Measurements from ENCODE around the gene KRT14.
"Not testable (repeated sequence)": the region's sequence is repeated elsewhere in the genome, so short reads cannot be mapped to it uniquely, and the experiment has no call there.

Gene KRT14

DNA sequence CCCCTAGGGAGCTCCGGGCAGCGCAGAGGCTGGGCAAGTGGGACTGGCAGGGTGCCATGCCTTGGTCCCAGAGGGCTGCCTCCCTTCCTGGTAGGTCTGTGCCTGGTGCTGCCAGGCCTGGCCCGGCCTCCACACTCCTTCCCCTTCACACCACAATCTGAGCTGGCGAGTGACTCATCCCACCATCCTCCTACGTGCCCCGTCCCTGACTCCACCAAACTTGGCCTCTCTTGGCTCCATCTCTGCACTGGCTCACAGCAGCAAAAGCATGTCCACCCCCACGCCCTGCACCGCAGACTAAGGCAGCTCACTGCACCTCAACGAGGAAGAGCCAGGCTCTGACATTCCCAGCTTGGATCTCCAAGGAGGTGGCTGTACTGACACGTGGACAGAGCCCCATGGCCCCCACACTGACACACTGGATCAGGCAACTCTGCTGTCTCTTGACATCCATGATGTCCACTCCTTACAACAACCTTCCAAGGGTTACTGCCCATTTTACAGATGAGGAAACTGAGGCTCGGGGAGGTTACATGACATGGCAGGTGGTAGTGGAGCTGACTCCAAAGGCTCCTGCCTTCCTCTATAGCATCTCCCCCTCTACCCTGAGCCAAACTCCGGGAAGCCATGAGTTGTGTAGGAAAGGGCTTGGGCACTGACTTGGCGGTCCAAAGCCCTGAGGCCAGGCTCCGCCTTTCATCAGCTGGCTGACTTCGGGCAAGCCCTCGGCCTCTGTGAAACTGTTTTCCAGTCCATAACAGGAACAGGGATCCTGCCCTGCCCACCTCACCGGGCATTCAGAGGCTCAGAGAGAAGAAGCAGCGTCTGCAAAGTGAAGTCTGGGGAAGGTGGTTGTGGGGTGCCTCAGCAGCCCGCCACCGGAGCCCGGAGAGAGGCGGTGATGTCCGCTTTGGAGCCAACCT is 38.5 kb downstream of the KRT14 start:
- DNase-seq (ENCODE audit: low read depth in 3 of 3) = peak; percentile 46 to 77 (median 61)

DNA sequence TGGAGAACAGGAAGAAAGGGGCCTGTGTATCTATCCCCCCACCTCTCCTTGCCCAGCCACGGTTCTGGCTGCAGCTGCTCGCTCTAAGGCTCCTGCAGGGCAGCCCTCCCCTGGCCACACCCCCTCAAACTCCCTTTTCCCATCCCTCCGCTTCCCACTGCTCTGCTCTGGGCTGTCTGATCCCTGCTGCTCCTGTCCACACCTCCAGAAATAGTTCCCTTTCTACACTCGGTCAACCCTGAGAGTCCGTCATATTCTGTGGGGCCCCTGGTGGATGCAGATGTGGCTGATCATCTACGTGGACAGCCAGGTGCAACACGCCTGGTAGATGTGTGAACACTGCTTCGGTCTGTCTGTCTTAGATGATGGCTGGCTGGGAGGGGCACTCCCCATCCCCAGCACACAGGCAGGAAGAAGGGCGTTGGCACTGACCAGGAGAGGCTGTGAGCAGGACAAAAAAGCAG is 39.3 kb downstream of the KRT14 start:
- DNase-seq (ENCODE audit: low read depth in 3 of 3) = no peak

DNA sequence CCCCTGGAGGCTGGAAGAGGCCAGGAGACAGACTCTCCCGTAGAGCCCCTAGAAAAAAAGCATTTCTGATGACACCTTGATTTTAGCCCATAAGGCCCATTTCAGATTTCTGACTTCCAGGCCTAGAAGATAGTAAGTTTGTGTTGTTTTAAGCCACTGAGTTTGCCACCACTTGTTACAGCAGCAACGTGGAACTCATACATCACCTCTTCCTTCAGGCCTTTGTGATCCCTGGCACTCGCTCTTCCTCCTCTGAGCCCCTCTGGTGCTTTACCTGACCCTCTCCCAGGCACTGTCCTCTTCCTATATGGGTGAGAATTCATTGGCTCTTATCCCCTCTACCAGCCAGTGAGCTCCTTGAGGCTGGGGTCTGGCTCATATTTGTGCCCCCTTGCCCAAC is 39.9 kb downstream of the KRT14 start:
- DNase-seq (ENCODE audit: low read depth in 3 of 3) = no peak

DNA sequence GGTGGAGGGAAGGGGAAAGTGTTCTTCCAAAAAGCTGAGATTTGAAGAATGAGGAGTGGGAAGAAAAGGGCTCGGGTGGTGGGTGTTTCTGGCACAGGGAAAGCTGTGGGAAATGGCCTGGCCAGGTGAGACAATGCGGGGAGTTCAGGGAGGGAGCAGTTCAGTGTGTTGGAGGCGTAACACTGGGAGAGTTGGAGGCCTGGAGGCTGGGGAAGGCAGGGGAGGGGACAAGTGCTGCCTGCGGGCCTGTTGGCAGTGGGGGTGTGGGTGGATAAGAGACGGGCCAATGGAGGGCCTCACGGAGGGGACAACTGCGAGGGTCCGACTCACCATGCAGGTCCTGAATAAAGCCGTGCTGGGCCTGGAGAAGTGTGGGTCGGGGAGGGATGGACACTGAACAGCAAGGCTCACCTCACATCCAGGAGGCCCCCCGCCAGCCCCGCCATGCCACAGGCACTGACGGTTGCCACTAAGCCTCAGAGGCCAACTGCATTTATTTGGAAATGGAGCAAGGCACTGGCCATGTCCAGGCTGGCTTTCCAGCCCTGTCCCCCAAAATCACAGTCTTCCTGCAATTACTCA is 40.8 kb downstream of the KRT14 start:
- no peak for DNase-seq (ENCODE audit: low read depth in 3 of 3)

DNA sequence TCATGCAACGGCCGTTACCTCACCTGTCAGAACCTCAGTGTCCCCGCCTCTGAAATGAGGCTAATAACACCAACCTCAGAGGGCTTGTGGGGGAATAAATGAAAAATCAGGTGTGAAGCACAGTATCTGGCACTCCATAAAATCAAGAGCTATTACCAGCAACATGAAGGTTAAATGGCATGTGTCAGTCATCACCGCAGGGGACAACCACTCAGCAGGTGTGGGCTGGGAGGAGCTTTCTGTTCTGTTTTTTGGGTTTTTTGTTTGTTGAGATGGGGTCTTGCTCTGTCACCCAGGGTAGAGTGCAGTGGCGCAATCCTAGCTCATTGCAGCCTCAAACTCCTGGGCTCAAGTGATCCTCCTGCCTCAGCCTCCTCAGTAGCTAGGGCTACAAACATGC is 41.8 kb downstream of the KRT14 start:
- no peak for DNase-seq (ENCODE audit: low read depth in 3 of 3)

DNA sequence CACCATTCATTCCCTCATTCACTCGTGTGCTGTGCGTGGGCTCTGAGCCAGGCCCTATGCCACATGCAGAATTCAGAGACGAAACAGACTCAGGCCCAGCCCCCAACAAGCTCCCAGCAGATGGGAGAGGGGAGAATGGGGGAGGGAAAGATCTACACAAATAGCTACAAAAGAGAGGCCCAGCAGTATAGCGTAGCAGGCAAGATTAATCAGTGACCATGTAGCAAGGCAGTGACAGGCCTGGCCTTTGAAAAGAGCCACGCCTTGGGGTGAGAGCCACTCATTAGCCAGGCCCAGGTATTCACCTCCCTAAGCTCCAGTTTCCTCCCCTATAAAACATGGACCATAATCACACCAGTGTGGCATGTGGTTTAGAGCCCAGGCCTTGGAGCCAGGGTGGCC is 42.2 kb downstream of the KRT14 start:
- no peak for DNase-seq (ENCODE audit: low read depth in 3 of 3)

DNA sequence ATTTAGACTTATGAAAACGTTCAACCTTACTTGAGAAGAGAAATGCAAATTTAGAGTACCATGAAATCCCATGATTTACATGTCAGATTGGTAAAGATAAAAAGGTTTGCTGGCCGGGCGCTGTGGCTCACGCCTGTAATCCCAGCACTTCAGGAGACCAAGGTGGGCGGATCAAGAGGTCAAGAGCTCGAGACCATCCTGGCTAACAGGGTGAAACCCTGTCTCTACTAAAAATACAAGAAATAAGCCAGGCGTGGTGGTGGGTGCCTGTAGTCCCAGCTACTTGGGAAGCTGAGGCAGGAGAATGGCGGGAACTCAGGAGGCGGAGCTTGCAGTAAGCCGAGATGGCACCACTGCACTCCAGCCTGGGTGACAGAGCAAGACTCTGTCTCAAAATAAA is 43.9 kb downstream of the KRT14 start:
- DNase-seq (ENCODE audit: low read depth in 3 of 3) = not testable (repeated sequence)

DNA sequence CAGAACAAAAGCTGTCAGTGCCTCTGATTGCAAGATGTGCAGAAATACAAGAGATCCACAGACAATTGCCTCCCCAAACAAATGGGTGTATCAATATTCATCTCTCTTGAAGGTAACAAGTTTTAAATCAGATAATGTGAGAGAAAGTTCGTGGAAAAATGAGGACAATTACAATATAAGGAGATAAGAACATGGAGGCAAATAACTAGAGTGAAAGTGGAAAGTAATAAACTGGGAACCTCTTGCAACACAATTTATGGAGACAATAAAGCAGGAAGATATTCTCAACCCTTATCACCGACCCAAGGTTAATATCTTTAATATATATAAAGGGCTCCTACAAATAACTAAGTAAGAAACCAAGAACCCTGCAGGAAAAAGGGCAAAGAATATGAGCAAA is 44.3 kb downstream of the KRT14 start:
- DNase-seq (ENCODE audit: low read depth in 3 of 3) = no peak

DNA sequence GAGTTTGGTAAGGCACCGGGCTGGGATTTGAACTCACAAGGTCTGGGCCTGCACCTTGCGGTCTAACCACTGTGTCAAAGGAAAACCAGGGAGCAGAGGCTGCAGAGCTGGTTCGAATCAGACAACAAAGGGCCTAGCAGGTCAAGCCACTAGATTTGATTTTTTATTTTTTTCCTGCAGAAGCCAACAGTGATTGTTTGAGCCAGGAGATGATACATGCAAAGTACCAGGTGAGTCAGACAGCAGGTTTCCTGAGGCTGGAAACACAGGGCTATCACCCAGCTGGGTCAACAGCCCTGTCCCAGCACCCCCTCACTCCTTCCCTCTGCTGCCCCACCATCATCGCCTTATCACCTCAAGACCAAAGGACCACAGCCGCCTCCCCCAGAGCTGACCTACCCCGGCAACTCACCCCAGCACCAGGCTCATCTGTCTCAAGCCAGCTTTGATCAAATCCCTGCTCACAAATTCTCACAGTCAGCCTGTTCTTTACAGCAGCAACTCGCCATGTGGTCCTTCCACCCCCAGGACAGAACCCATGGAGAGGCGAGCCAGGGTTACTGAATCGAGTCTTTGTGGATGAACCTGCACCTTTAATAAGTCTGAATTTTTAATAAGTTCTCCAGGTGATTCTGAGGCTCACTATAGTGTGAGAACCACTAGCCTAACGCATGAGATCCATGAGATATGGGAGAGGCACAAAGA is 45.6 kb downstream of the KRT14 start:
- DNase-seq (ENCODE audit: low read depth in 3 of 3) = no peak

DNA sequence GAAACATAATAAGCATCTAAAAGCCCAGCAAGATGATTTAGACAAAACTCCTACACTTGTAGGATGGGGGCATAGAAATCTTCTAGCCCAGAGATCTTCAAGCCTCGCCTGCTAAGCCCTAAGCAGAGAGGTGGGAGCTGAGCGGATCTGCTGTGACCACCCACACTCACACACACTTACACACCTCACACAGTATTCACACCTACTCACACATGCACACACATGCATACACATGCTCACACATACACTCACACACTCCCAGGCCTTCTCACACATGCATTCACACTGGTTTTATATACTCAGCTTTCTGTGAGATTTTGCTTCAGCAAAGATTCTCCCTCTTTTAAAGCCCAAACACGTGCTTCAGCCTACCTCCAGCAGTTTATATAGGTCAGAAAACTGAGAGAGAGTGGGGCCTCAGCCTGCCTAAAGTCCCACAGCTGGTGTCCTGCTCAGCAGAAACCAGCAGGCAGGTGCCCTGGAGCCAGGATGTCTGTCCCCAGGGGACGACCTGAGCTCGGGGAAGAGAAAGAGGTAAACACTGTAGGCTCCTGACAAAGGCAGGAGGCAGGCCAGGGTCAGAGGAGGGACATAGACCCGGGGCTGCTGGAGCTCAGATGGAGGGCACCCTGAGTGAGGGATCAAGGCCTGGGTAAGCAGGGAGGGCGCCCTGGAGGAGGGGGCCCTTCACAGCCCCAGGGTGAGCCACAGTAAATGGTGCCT is 46.6 kb downstream of the KRT14 start:
- no peak for DNase-seq (ENCODE audit: low read depth in 3 of 3)

DNA sequence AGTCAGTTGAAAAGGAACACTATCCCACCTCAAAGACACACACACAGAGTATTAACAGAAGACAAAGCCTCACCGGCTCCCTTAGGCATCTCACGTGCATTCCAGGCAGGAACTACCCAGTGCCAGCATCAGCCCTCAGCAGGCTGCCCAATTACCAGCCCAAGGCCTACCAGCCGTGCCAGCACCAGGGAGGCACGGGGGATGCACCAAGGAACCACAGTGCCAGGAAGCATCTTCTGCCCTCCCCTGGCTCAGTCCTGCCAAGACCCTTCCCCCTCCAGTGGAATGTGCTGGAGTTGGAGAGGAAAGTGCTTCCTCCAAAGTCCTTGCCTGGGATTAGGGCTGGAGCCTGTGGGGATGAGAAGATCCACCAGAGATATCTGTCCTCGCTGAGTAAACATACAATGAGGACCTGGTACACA is 47.6 kb downstream of the KRT14 start:
- DNase-seq (ENCODE audit: low read depth in 3 of 3) = no peak

DNA sequence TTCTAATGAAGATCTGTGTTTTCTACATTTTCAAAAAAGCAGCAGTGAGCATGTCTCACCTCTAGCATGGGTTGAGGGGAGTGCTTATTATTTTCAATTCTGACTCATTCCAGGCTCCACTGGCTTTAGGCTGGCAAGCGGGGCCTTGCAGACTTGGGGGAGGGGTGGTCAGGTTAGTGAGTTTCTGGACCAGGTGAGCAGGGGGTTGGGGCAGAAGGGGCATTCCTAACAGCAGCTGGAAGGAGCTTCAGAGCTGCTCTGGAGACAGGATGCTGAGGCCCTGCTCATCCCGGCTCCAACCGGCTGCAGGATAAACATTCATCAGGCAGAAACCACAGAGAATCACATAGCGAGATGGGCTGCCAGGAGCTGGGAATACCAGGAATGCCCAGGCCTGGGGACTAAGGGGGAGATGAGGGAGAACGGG is 48.1 kb downstream of the KRT14 start:
- DNase-seq (ENCODE audit: low read depth in 3 of 3) = no peak

DNA sequence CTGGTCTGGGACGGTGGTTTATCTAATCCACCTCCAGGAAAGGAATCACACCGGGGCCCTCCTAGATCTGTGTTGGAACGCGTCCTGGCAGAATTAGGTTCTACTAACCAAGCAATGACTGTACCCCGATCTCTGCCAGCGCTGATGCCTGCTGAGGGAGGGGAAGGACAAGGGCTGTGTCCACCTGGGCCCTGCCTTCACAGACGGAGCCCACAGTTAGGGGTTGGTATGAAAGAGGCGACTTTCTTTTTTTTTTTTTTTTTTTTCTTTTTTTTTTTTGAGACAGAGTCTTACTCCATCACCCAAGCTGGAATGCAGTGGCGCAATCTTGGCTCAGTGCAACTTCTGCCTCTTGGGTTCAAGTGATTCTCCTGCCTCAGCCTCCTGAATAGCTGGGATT is 48.7 kb downstream of the KRT14 start:
- DNase-seq (ENCODE audit: low read depth in 3 of 3) = no peak

DNA sequence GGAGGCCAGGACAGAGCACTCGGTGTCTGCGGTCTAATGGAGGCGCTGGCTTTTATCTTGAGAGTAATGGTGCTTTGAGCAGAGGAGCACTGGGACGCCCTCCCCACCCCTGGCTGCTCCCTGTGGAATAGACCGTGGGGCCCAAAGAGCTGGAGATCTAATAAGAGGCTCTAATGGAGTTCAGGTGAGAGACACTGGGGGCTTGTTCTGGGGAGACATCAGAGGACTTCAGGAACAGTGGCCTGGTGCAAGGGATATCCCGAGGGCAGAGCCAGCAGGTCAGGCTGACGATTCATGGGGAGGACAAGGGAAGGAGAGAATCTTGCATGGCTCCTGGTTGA is 49.1 kb downstream of the KRT14 start:
- no peak for DNase-seq (ENCODE audit: low read depth in 3 of 3)

DNA sequence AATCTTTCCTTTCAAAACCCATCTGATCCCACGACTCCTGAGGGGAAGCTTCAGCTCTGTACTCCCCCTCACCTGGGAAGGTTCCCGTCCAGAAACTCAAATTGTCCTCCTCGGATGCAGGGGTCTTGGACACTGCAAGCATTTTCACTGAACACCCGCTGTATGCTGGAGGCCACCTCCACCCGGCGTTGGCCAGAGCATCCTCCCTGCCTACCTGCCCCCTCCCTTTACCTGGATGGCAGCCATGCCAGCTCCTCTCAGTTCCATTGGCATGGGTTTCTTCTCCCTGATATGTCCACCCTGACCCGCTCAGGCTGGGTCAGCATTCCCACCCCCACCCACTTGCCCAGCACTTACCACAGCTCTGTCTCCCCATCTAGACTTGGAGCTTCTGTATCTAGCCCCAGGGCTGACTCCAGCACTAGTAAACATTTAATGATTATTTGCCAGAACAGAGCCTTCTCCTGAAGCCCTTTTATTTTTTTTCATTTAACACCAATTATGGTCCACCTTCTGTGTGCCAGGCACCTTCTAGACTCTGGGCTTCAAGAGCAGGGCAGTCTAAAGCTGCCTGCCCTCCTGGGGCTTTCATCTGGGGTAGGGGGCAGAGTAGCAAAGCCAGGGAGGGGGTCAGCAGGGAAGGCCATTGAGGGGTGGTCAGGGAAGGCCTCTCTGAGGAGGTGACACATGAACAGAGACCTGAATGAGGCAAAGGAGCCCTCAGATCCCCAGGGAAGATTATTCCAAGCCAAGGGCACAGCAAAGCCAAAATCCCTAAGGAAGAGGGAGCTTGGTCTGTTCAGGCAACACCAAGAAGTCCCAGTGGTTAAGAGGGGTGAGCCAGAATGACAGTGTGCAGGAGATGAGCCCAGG is 49.7 kb downstream of the KRT14 start:
- DNase-seq (ENCODE audit: low read depth in 3 of 3) = no peak

DNA sequence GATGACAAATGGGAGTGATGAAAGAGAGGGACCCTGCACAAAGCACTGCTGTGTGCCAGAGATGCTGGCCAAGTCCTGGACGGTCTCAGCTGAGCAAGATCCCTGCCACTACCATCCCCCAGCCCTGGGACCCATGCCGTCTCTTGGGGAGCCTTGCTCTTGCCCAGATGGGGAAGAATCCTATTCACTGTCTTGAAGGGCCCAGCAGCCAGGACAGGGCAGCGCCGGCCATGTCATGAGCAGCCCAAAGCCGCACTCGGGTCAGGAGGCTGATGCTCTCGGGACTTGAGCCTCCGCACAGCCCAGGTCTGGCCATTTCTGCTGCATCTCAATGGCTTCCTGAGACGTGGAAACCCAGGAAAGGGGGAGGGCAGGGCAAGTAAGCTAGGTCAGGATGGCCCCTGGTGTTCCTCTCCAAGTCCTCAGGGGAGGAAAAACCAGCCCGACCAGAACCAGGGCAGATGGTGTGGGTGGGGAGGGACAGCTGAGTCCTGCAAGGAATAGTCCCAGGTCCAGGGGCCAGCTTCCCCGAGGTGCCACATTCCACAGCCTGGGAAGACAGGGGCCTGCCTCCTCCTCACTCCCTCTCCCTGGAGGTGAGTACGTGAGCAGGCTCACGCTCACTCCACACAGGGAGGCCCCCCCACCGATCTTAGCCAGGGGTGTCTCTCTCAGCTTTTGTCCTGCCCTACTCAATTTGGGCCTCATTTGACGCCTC is 50.8 kb downstream of the KRT14 start:
- DNase-seq (ENCODE audit: low read depth in 3 of 3) = no peak

DNA sequence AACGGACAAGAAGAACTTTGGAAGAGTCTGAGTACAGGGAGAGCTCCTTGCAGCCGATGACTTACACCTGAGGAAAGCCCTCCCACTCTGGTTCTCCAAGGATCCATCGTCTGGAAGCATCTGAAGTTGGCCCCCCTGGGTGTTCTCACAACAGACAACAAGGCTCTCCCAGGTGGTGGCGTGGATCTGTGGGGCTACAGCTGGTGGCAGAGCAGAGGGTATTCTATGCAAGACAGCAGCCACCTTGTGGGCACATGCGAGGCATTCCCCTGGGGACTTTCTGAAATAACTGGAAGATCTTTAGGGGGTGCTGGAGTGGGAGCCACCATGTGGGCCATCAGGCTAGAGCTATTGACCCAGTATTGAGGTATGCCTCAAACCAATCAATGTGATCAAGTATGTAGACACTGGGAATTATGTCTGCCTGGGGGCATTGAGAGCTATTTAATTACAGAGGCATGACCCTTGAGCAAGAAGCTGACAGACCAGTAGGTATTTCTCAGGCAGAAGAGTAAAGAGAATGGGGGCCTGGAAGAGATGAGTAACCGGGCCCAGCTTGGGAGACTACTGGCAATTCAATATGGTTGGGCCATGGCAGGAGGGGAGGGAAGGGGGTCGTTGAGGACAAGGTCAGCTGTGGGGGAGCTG is 51.7 kb downstream of the KRT14 start:
- no peak for DNase-seq (ENCODE audit: low read depth in 3 of 3)

DNA sequence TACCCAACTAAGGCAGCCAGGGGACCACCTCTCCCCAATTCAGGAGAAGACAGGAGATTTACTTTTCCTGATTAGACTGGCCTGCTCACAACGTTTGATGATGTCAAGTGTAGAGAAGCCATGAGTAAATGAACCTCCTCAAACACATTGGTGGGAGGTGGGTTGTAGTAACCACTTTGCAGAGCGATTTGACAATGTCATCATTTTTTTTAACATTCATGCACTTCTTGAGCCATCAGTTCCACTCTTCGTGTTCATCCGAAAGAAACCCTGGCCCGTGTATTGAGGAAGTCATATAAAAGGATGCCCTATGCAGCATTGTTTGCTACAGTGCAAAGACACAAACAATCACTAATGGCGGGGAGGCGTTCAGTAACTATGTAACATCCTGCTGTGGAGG is 53.1 kb downstream of the KRT14 start:
- no peak for DNase-seq (ENCODE audit: low read depth in 3 of 3)

DNA sequence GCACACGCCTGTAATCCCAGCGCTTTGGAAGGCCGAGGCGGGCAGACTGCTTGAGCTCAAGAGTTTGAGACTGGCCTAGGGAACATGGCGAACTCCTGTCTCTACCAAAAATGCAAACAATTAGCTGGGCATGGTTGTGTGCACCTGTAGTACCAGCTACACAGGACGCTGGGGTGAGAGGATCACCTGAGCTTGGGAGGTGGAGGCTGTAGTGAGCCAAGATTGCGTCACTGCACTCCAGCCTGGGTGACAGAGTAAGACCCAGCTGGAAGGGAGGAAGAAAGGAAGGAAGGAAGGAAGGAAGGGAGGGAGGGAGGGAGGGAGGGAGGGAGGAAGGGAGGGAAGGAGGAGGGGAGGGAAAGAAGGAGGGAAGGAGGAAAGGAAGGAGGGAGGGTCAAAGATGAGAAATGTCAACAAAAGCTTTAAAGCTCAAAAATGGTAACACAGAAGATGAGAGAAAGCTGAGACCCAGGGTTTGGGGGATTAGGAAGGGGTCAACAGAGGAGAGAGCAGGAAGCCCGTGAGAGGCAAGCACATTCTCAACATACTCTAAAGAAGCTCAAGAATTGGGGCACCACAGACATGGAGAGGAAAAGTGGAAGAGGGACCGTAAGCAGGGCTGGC is 53.6 kb downstream of the KRT14 start:
- no peak for DNase-seq (ENCODE audit: low read depth in 3 of 3)

Data from stimulated activated CD4-positive, alpha-beta T cell treated with anti-CD3 and anti-CD28 coated beads, TNF-alpha, amount 100 ng/mL, for 24 hours (primary cell).